CD14-positive monocyte (primary cell): ENCODE data around the gene SEMA5B. TPM values are rescaled to one million over a fixed set of nuclear protein-coding genes. Genes with fewer than 3 reads are reported as not detected.

Experiments
- DNase-seq, 3 donors: peaks; one replicate each; pipeline ENCODE4 v3.0.0-alpha.2; 2011 to 2022
- H2AFZ ChIP-seq: 2 replicates; pipeline ENCODE4 v1.6.0; 2012; ENCODE audit warnings: mild to moderate bottlenecking, low read depth, low read length, inconsistent platforms; ENCODE audit not compliant: insufficient read depth, poor library complexity, severe bottlenecking
- H3K27ac ChIP-seq, 2 donors: 1 replicate in 1 of 2; 2 replicates in 1 of 2; pipeline ENCODE4 v1.5.1; 2012 to 2013; ENCODE audit warnings: low read length in 2 of 2, control low read depth in 1 of 2, inconsistent platforms in 1 of 2, low read depth in 1 of 2, mild to moderate bottlenecking in 1 of 2
- H3K27me3 ChIP-seq, 2 donors: one replicate each; pipeline versions ENCODE4 v1.6.0 to v1.6.1; 2011 to 2013; ENCODE audit warnings: low read length in 2 of 2; ENCODE audit not compliant: control insufficient read depth in 2 of 2, insufficient read depth in 2 of 2
- H3K36me3 ChIP-seq, 2 donors: replicated peaks in 1 of 2; 1 replicate in 1 of 2; 2 replicates in 1 of 2; pipeline versions ENCODE4 v1.5.1 to v1.6.1; 2012 to 2013; ENCODE audit warnings: low read length in 2 of 2, control low read depth in 1 of 2, inconsistent platforms in 1 of 2, mild to moderate bottlenecking in 1 of 2; ENCODE audit not compliant: insufficient read depth in 2 of 2, control insufficient read depth in 1 of 2
- H3K4me1 ChIP-seq, 2 donors: 1 replicate in 1 of 2; 2 replicates in 1 of 2; pipeline versions ENCODE4 v1.5.1 to v1.6.1; 2012 to 2013; ENCODE audit warnings: low read length in 2 of 2, control low read depth in 1 of 2, inconsistent platforms in 1 of 2, mild to moderate bottlenecking in 1 of 2, moderate library complexity in 1 of 2; ENCODE audit not compliant: insufficient read depth in 2 of 2, control insufficient read depth in 1 of 2
- H3K4me2 ChIP-seq: replicated peaks from 2 replicates; pipeline ENCODE3; 2012; ENCODE audit warnings: low read length, moderate library complexity, mild to moderate bottlenecking; ENCODE audit not compliant: poor library complexity, severe bottlenecking; ENCODE audit errors: extremely low read depth
- H3K4me3 ChIP-seq, 3 experiments: fragments of 200-600 bp in 1 of 3; sonication (generic) in 1 of 3; replicated peaks in 1 of 3; 1 replicate in 2 of 3; 2 replicates in 1 of 3; pipeline ENCODE4 v1.5.1; 2011 to 2013; ENCODE audit warnings: low read length in 3 of 3, mild to moderate bottlenecking in 3 of 3, control low read depth in 2 of 3, low read depth in 2 of 3, inconsistent platforms in 1 of 3, moderate library complexity in 1 of 3
- H3K79me2 ChIP-seq: 2 replicates; pipeline ENCODE4 v1.6.0; 2012; ENCODE audit warnings: mild to moderate bottlenecking, control low read depth, inconsistent platforms, low read length, moderate library complexity; ENCODE audit not compliant: insufficient read depth
- H3K9ac ChIP-seq: 2 replicates; pipeline ENCODE4 v1.6.0; 2017; ENCODE audit warnings: low read length, mild to moderate bottlenecking; ENCODE audit not compliant: insufficient read depth, poor library complexity, severe bottlenecking
- H3K9me3 ChIP-seq, 2 donors: replicated peaks in 1 of 2; 1 replicate in 1 of 2; 2 replicates in 1 of 2; pipeline versions ENCODE4 v1.5.1 to v1.6.1; 2012 to 2013; ENCODE audit warnings: low read length in 2 of 2, control low read depth in 1 of 2; ENCODE audit not compliant: control insufficient read depth in 1 of 2, insufficient read depth in 1 of 2
- H4K20me1 ChIP-seq: 2 replicates; pipeline ENCODE4 v1.6.0; 2012; ENCODE audit warnings: mild to moderate bottlenecking, low read length, control low read depth, moderate library complexity; ENCODE audit not compliant: insufficient read depth
- H3K27ac Mint-ChIP-seq, 7 donors: one replicate each; pipeline ENCODE4 v1.8.0; 2020; ENCODE audit warnings: mild to moderate bottlenecking in 7 of 7, mixed read lengths in 7 of 7, moderate library complexity in 6 of 7, inconsistent platforms in 2 of 7
- H3K27me3 Mint-ChIP-seq, 3 donors: one replicate each; pipeline ENCODE4 v1.8.0; 2021 to 2022; ENCODE audit warnings: low read depth in 3 of 3, mild to moderate bottlenecking in 3 of 3, mixed read lengths in 3 of 3, moderate library complexity in 3 of 3, inconsistent platforms in 1 of 3
- H3K36me3 Mint-ChIP-seq, 2 donors: one replicate each; pipeline ENCODE4 v1.8.0; 2020; ENCODE audit warnings: mixed read lengths in 2 of 2, inconsistent platforms in 1 of 2, mild to moderate bottlenecking in 1 of 2
- H3K4me1 Mint-ChIP-seq: one replicate; pipeline ENCODE4 v1.8.0; 2020; ENCODE audit warnings: mild to moderate bottlenecking, mixed read lengths
- H3K4me3 Mint-ChIP-seq, 2 donors: one replicate each; pipeline ENCODE4 v1.8.0; 2020; ENCODE audit warnings: mild to moderate bottlenecking in 2 of 2, mixed read lengths in 2 of 2, moderate library complexity in 1 of 2
- H3K9me3 Mint-ChIP-seq, 7 donors: one replicate each; pipeline ENCODE4 v1.8.0; 2020 to 2022; ENCODE audit warnings: mixed read lengths in 7 of 7, mild to moderate bottlenecking in 6 of 7, moderate library complexity in 6 of 7, inconsistent platforms in 2 of 7
- WGBS: methylation state at CpG from one replicate; pipeline ENCODE4 v1.1.5; 2013; ENCODE audit warnings: missing lambda C conversion rate; ENCODE audit not compliant: insufficient coverage; 5-methylcytosine and 5-hydroxymethylcytosine counted together
- intact Hi-C, 2 donors: fragments of 100-400 bp; cut with micrococcal nuclease; formaldehyde crosslinking; loops; one replicate each; pipeline versions ENCODE4 v1.15.0 to v1.15.1; 2023
- polyA plus RNA-seq, 3 donors: library from polyadenylated mRNA; depleted of rRNA in 1 of 3; unstranded in 2 of 3; stranded (reverse) in 1 of 3; fragments of 300-500 nt in 2 of 3; fragments of >200 nt in 1 of 3; fragmentation: Illumina TruSeq in 2 of 3; gene quantifications; 1 replicate in 2 of 3; 2 replicates in 1 of 3; pipeline ENCODE4 v1.2.3, GENCODE V29; 2012 to 2021
- TF ChIP-seq, protein P1 (sequence below): fragments of 200-600 bp; IDR thresholded peaks from one replicate; pipeline ENCODE4 v1.8.0; 2022; ENCODE audit warnings: antibody characterized with exemption, mild to moderate bottlenecking

SEMA5B gene
- polyA plus RNA-seq, 3 donors = not detected

DNA sequence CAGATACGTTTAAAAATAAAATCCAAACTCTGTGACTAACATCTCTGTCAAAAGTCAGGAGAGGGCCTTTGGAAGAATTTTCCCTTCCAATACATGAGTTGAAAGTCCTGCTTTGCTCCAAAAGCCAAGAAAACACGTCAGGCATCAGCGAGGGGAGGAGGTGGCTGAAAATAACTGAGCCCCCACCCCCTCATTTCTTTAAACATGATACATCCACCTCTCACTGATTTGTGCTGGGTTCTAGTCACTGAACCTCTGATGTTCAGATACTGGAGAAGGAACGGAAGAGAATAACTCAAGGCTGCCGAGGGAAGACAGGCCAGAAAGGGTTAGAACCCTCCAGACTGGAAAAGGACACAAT is 9.4 kb upstream of the SEMA5B start:
- Mint-ChIP-seq H3K36me3 (no peaks in the 10 kb centered on the region), H3K4me3 (no peak overlapping the region), H3K27ac (peak overlapping the region in 6 of 7 donors; percentile 18 to 91 (median 52)), H3K4me1 (peaks cover 17% of the 10 kb centered on the region), H3K9me3 (peaks cover 0 to 2% (median 0%) of the 10 kb centered on the region in 7 donors), H3K27me3 (peaks cover 0 to 5% (median 1%) of the 10 kb centered on the region in 3 donors)
- Histone ChIP-seq H3K9me3 (no peaks in the 10 kb centered on the region), H3K4me3 (no peak overlapping the region), H3K27me3 (no peaks in the 10 kb centered on the region), H3K79me2 (no peaks in the 10 kb centered on the region), H4K20me1 (no peaks in the 10 kb centered on the region), H3K9ac (no peak overlapping the region), H2AFZ (no peak overlapping the region), H3K4me1 (peaks cover 16% of the 10 kb centered on the region in 2 donors), H3K27ac (no peak overlapping the region), H3K4me2 (peak overlapping the region; percentile 5), H3K36me3 (no peaks in the 10 kb centered on the region)
- WGBS = 100% methylated on average over 1 of the region's 5 CpGs
- TF ChIP-seq, protein P1, sequence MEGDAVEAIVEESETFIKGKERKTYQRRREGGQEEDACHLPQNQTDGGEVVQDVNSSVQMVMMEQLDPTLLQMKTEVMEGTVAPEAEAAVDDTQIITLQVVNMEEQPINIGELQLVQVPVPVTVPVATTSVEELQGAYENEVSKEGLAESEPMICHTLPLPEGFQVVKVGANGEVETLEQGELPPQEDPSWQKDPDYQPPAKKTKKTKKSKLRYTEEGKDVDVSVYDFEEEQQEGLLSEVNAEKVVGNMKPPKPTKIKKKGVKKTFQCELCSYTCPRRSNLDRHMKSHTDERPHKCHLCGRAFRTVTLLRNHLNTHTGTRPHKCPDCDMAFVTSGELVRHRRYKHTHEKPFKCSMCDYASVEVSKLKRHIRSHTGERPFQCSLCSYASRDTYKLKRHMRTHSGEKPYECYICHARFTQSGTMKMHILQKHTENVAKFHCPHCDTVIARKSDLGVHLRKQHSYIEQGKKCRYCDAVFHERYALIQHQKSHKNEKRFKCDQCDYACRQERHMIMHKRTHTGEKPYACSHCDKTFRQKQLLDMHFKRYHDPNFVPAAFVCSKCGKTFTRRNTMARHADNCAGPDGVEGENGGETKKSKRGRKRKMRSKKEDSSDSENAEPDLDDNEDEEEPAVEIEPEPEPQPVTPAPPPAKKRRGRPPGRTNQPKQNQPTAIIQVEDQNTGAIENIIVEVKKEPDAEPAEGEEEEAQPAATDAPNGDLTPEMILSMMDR = no peak
- intact Hi-C loops = no loop called here
- no peak for DNase-seq

DNA sequence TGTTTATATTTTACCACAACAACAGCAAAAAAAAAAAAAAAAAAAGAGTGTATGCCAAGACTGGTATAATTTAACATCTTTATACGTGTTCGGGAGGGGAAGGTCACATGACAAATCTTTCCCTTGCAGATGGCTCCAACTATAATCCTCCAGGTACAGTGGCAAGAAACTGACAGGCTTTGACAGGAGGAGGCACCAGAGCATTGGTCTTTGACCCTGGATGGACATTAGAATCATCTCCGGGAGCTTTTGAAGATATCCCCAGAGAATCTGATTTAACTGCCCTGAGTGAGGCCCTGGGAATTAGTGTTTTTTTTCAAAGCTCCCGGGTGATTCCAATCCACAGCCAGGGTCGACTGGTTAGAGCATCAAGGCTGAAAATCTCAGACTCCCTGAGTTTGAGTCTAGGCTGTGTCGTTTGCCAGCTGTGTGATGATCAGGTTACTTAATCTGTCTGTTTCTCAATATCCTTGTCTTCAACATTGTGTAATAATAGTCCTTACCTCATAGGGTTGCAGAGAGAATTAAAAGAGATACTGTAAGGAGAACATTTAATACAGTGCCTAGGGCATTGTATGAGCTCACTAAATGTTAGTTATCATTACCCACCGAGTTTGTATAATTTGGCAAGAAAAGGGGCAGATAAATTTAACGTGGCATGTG is 8.9 kb upstream of the SEMA5B start:
- WGBS = 100% methylated on average over 2 of the region's 8 CpGs

More for the DNA sequence above, 8.9 kb upstream of the SEMA5B start:
- H3K9me3 ChIP-seq = no peaks in the 10 kb centered on the region
- H2AFZ ChIP-seq = peak overlapping the region; percentile 64
- Mint-ChIP-seq H3K27me3 (peaks cover 0 to 5% (median 1%) of the 10 kb centered on the region in 3 donors), H3K4me3 (no peak overlapping the region), H3K36me3 (no peaks in the 10 kb centered on the region), H3K27ac (peak overlapping the region; percentile 69 to 92 (median 85)), H3K4me1 (peaks cover 17% of the 10 kb centered on the region), H3K9me3 (peaks cover 0 to 2% (median 0%) of the 10 kb centered on the region in 7 donors)
- H3K4me2 ChIP-seq = peak overlapping the region; percentile 5
- intact Hi-C loops = no loop called here
- H3K4me3 ChIP-seq = no peak overlapping the region
- peak; percentile 53 to 78 (median 63) for DNase-seq
- H4K20me1 ChIP-seq = no peaks in the 10 kb centered on the region
- H3K79me2 ChIP-seq = no peaks in the 10 kb centered on the region
- peaks cover 0 to 2% of the 10 kb centered on the region in 2 donors for H3K27me3 ChIP-seq
- H3K9ac ChIP-seq = no peak overlapping the region
- TF ChIP-seq, protein P1 = no peak
- no peaks in the 10 kb centered on the region for H3K36me3 ChIP-seq
- H3K27ac ChIP-seq = no peak overlapping the region
- H3K4me1 ChIP-seq = peaks cover 16% of the 10 kb centered on the region in 2 donors
